ENCODE measurements around the gene ZBTB12. TPM values are rescaled to one million over a fixed set of nuclear protein-coding genes. Genes with fewer than 3 reads are reported as not detected.
A peak's percentile ranks its signal among the peaks of the same experiment; 100 is the strongest.

ZBTB12 gene
- total and polyA plus RNA-seq, 9 of the 15 experiments (the other 6 are each of a cell fraction or from before 2014, with no cell fraction given): 0.03 to 12.4 (median 5.8) TPM; not detected in 1

DNA sequence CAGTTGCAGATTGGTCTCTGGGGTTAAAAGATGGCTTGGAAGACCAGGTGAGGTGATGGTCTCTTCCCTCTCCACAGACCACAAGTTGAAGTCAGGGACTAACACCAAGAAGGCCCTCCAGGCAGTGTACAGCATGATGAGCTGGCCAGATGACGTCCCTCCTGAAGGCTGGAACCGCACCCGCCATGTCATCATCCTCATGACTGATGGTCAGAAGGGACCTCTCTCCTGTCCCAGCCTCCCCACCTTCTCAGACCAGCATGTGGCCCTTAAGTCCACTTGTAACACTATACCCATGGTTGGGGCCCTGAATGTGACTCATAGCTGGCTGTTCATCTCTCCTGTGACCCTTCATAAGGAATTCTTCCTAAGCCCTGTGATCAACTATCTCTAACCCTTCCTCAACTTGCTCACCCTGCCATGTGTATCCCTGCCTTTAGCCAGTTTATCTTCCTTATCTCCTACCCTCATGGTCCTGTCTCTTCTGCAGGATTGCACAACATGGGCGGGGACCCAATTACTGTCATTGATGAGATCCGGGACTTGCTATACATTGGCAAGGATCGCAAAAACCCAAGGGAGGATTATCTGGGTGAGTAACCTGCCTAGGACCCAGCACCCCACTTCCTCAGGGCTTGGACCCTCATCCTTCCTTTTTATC lies 47.0 kb upstream of the ZBTB12 start (continued):
- peak; percentile 81 for TF ChIP-seq SMARCE1 (IDR thresholded peaks at IDR 0.05)
- no peak; the same call in 1 of the 2 replicates for TF ChIP-seq CBFB (CRISPR knock-in tag; IDR thresholded peaks at IDR 0.05)
- TF ChIP-seq BACH1 (tag; IDR thresholded peaks at IDR 0.05): 0 out of 2 replicates have a peak, but pooled peaks have one; percentile 67
- TF ChIP-seq, protein P1, sequence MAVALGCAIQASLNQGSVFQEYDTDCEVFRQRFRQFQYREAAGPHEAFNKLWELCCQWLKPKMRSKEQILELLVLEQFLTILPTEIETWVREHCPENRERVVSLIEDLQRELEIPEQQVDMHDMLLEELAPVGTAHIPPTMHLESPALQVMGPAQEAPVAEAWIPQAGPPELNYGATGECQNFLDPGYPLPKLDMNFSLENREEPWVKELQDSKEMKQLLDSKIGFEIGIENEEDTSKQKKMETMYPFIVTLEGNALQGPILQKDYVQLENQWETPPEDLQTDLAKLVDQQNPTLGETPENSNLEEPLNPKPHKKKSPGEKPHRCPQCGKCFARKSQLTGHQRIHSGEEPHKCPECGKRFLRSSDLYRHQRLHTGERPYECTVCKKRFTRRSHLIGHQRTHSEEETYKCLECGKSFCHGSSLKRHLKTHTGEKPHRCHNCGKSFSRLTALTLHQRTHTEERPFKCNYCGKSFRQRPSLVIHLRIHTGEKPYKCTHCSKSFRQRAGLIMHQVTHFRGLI (CRISPR knock-in tag; IDR thresholded peaks at IDR 0.05): no peak
- no peak for TF ChIP-seq ZBTB1 (CRISPR knock-in tag; IDR thresholded peaks at IDR 0.05; ENCODE audit: borderline replicate concordance, low read depth)
- no peak for TF ChIP-seq SAFB (IDR thresholded peaks at IDR 0.05; ENCODE audit: borderline replicate concordance, low read depth, low read length)
- TF ChIP-seq, protein P2, sequence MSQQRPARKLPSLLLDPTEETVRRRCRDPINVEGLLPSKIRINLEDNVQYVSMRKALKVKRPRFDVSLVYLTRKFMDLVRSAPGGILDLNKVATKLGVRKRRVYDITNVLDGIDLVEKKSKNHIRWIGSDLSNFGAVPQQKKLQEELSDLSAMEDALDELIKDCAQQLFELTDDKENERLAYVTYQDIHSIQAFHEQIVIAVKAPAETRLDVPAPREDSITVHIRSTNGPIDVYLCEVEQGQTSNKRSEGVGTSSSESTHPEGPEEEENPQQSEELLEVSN (IDR thresholded peaks at IDR 0.05; ENCODE audit: borderline replicate concordance in 1 of 2, extremely low read depth in 1 of 2, insufficient read depth in 1 of 2, insufficient read length in 1 of 2, low read depth in 1 of 2, low read length in 1 of 2, poor library complexity in 1 of 2, severe bottlenecking in 1 of 2): peak; percentile 29 to 59
- TF ChIP-seq, protein P3, sequence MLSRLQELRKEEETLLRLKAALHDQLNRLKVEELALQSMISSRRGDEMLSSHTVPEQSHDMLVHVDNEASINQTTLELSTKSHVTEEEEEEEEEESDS (CRISPR knock-in tag; IDR thresholded peaks at IDR 0.05): no peak
- TF ChIP-seq SMARCA4 (IDR thresholded peaks at IDR 0.05): peak; percentile 87
- TF ChIP-seq, protein P4, sequence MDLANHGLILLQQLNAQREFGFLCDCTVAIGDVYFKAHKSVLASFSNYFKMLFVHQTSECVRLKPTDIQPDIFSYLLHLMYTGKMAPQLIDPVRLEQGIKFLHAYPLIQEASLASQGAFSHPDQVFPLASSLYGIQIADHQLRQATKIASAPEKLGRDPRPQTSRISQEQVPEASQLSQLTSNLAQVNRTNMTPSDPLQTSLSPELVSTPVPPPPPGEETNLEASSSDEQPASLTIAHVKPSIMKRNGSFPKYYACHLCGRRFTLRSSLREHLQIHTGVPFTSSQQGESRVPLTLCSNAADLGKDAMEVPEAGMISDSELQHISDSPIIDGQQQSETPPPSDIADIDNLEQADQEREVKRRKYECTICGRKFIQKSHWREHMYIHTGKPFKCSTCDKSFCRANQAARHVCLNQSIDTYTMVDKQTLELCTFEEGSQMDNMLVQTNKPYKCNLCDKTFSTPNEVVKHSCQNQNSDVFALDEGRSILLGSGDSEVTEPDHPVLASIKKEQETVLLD (IDR thresholded peaks at IDR 0.05): peak; percentile 70; the same call in 1 of the 2 replicates
- TF ChIP-seq, protein P5, sequence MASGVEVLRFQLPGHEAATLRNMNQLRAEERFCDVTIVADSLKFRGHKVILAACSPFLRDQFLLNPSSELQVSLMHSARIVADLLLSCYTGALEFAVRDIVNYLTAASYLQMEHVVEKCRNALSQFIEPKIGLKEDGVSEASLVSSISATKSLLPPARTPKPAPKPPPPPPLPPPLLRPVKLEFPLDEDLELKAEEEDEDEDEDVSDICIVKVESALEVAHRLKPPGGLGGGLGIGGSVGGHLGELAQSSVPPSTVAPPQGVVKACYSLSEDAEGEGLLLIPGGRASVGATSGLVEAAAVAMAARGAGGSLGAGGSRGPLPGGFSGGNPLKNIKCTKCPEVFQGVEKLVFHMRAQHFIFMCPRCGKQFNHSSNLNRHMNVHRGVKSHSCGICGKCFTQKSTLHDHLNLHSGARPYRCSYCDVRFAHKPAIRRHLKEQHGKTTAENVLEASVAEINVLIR (CRISPR knock-in tag; IDR thresholded peaks at IDR 0.05): peak; percentile 41; the same call in 1 of the 2 replicates
- TF ChIP-seq, protein P6, sequence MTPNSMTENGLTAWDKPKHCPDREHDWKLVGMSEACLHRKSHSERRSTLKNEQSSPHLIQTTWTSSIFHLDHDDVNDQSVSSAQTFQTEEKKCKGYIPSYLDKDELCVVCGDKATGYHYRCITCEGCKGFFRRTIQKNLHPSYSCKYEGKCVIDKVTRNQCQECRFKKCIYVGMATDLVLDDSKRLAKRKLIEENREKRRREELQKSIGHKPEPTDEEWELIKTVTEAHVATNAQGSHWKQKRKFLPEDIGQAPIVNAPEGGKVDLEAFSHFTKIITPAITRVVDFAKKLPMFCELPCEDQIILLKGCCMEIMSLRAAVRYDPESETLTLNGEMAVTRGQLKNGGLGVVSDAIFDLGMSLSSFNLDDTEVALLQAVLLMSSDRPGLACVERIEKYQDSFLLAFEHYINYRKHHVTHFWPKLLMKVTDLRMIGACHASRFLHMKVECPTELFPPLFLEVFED (CRISPR knock-in tag; conservative IDR thresholded peaks at IDR 0.05): 0 out of 2 replicates have a peak, but pooled peaks have one; percentile 62
- TF ChIP-seq, protein P7, sequence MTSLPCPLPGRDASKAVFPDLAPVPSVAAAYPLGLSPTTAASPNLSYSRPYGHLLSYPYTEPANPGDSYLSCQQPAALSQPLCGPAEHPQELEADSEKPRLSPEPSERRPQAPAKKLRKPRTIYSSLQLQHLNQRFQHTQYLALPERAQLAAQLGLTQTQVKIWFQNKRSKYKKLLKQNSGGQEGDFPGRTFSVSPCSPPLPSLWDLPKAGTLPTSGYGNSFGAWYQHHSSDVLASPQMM (CRISPR knock-in tag; IDR thresholded peaks at IDR 0.05): no peak
- TF ChIP-seq ZNF324 (CRISPR knock-in tag; IDR thresholded peaks at IDR 0.05): no peak
- no peak for TF ChIP-seq ZNF274 (IDR thresholded peaks at IDR 0.05; ENCODE audit: borderline replicate concordance, low read depth, low read length)
- TF ChIP-seq, protein P8, sequence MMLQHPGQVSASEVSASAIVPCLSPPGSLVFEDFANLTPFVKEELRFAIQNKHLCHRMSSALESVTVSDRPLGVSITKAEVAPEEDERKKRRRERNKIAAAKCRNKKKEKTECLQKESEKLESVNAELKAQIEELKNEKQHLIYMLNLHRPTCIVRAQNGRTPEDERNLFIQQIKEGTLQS (IDR thresholded peaks at IDR 0.05): peak; percentile 97
- TF ChIP-seq, protein P8 (CRISPR knock-in tag; conservative IDR thresholded peaks at IDR 0.05): no peak
- TF ChIP-seq RBM17 (IDR thresholded peaks at IDR 0.05; ENCODE audit: borderline replicate concordance, low read depth, low read length): no peak
